ENCODE data around the gene MACC1. TPM values are rescaled to one million over a fixed set of nuclear protein-coding genes. Genes with fewer than 3 reads are reported as not detected.

The MACC1 gene
- total and polyA plus RNA-seq, 2 donors (not counting 1 experiment from before 2014, with no cell fraction given): 0.92 to 6.2 TPM

- TF ChIP-seq EZH2 (IDR thresholded peaks at IDR 0.05; ENCODE audit: borderline replicate concordance, insufficient read depth, low read depth, low read length, poor library complexity, severe bottlenecking) (no peak), CTCF (IDR thresholded peaks at IDR 0.05) (no peak)
- Histone ChIP-seq H3K9ac (ENCODE audit: low read length) (no peak overlapping the region), H3K27me3 (replicated peaks in 1 of 4; ENCODE audit: control extremely low read depth in 1 of 4, control insufficient read depth in 3 of 4, insufficient read depth in 4 of 4, low read length in 3 of 4) (no peaks in the 10 kb centered on the region), H3K9me3 (ENCODE audit: control extremely low read depth in 1 of 3, control insufficient read depth in 2 of 3, insufficient read depth in 1 of 3, low read length in 2 of 3) (no peaks in the 10 kb centered on the region), H4K20me1 (ENCODE audit: control insufficient read depth, insufficient read depth, low read length, poor library complexity, severe bottlenecking) (no peaks in the 10 kb centered on the region), H3K79me2 (ENCODE audit: control insufficient read depth, insufficient read depth, low read length) (no peaks in the 10 kb centered on the region), H3K4me2 (replicated peaks; ENCODE audit: low read depth, low read length, poor library complexity, severe bottlenecking) (no peak overlapping the region), H3K27ac (ENCODE audit: low read length in 2 of 2) (no peak overlapping the region), H3K4me1 (ENCODE audit: control insufficient read depth in 2 of 2, insufficient read depth in 2 of 2, low read length in 2 of 2) (peaks cover 16 to 18% of the 10 kb centered on the region in 2 donors), H3K4me3 (ENCODE audit: control extremely low read depth in 1 of 5, extremely low read depth in 1 of 5, insufficient read depth in 1 of 5, low read depth in 2 of 5, low read length in 4 of 5) (no peak overlapping the region), H2AFZ (ENCODE audit: insufficient read depth, low read depth, low read length, poor library complexity, severe bottlenecking) (peak overlapping the region; percentile 17), H3K36me3 (replicated peaks in 1 of 2; ENCODE audit: control extremely low read depth in 1 of 2, control insufficient read depth in 1 of 2, extremely low read depth in 1 of 2, insufficient read depth in 2 of 2, low read length in 1 of 2) (no peaks in the 10 kb centered on the region)
- ChIA-PET CTCF (interaction anchor here (1.6 to 1.7 kb wide), 2 partner anchors 22 to 83 kb away, joined by 4 to 6 read pairs; no protein-coding TSS in a partner anchor), POLR2A (no interaction called here)
- WGBS (ENCODE audit: insufficient coverage): 100% methylated on average over 1 of the region's 3 CpGs
- peaks cover 2% of the 10 kb centered on the region for H3K9me3 Mint-ChIP-seq (ENCODE audit: insufficient read depth)
- H3K4me1 Mint-ChIP-seq: peaks cover 43% of the 10 kb centered on the region
- H3K27ac Mint-ChIP-seq: no peak overlapping the region
- ATAC-seq (ENCODE audit: low read depth) (no peak), DNase-seq (no peak)
- intact Hi-C loops (cut with micrococcal nuclease): no loop called here
- H3K4me3 Mint-ChIP-seq: no peak overlapping the region
- no peaks in the 10 kb centered on the region for H3K27me3 Mint-ChIP-seq
Observed at GRCh38 chr7:20241194-20241910, 24.2 kb upstream of the MACC1 start.
